HT1080 (cell line): ENCODE results near the gene ASCC3. TPM values are rescaled to one million over a fixed set of nuclear protein-coding genes. Genes with fewer than 3 reads are reported as not detected.
"Not testable (repeated sequence)": the region's sequence is repeated elsewhere in the genome, so short reads cannot be mapped to it uniquely, and the experiment has no call there.

ENCODE experiments used
- DNase-seq: peaks from one replicate; pipeline ENCODE4 v3.0.0-alpha.2; 2015; ENCODE audit warnings: low read depth
- total RNA-seq: library from RNA; depleted of rRNA; stranded (reverse); fragments of >200 nt; shearing (Covaris generic); gene quantifications from 2 replicates; pipeline ENCODE4 v1.2.3, GENCODE V29; 2014

Gene ASCC3
- total RNA-seq, 1 experiment from 2014 or later: 57.6 TPM

- no peak for DNase-seq
These were observed 216.1 kb downstream of the ASCC3 start for GRCh38 chr6:100665041-100665380.

DNA sequence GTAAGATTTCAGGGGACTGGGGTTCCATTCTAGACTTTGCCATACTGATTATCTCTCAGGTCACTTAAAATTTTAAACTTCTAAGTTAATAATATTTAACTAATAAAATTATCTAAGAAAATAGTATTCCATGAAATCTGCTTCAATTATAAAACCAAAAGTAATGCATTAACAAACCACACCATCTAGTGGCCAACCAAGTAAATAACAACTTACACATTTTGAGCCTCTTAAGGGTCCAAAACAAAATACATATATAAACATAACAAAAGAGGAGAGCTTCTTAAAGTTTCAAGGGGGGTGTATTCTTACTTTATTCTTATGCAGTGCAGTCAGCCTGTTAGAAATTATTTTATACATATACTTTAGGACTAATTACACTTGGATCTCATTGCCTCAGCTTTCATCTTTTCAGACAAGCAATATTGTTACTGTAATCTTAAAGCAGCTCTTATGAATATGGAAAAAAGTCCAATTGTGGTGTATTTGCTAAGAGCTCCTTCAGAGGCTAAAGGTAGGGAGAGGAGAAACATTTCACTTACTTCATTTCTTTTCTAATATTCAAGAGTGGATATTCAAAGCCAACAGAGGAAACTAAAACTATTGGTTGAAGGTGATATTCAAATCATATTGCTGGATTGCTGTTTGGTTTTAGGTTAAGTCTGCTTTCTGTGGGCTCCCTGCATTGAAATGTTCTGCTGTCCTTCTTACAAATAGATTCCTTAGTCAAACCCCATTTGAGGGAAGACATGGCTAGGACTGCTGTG lies 216.7 kb downstream of the ASCC3 start:
- DNase-seq: peak; percentile 20

DNA sequence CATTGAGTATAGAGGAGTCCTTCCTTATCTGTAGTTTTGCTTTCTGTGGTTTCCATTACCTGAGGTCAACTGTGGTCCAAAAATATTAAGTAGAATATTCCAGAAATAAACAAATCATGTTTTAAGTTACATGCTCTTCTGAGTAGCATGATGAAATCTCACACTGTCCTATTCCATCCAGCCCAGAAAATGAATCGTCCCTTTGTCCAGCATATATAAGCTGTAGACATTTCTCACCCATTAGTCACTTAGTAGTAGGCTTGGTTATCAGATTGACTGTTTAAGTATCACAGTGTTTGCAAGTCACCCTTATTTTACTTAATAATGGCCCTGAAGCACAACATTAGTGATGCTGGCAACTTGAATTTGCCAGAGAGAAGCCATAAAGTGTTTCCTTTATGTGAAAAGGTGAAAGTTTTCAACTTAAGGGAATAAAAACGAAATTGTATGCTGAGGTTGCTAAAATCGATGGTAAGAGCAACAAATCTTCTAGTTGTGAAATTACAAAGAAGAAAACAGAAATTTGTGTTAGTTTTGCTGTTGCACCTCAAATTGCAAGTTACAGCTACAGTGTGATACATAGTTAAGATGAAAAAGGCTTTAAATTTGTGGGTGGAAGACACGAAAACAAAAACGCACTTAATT lies 217.8 kb downstream of the ASCC3 start:
- peak; percentile 84 for DNase-seq

DNA sequence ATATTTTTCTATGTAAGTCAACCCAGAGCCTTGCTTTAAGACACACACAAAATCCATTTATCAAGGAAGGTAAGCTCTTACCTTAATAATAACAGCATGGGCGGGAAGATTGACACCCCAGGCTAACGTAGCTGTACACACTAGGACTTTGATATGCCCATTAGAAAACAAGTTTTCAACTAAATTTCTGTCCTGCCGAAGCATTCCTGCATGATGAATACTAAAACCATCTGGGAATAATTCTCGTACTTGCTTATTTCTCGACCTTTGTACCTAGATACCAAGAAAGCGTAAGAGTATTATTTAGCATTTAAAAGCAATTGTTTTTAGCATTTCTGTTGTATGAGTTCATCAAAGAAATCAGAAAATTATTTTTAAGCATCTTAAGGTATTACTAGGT lies 218.9 kb downstream of the ASCC3 start:
- no peak for DNase-seq

GRCh38 chr6:100658486-100658885 lies 222.6 kb downstream of the ASCC3 start:
- no peak for DNase-seq

GRCh38 chr6:100657678-100658330 lies 223.3 kb downstream of the ASCC3 start:
- DNase-seq: peak; percentile 15

GRCh38 chr6:100641147-100641546 lies 240.0 kb downstream of the ASCC3 start:
- not testable (repeated sequence) for DNase-seq

- peak; percentile 84 for DNase-seq
These were observed 247.9 kb downstream of the ASCC3 start for GRCh38 chr6:100633096-100633777.

- no peak for DNase-seq
These were observed 250.6 kb downstream of the ASCC3 start for GRCh38 chr6:100630536-100630935.

- no peak for DNase-seq
These were observed 253.0 kb downstream of the ASCC3 start for GRCh38 chr6:100627911-100628758.

GRCh38 chr6:100626721-100627120 lies 254.4 kb downstream of the ASCC3 start:
- DNase-seq: no peak

DNA sequence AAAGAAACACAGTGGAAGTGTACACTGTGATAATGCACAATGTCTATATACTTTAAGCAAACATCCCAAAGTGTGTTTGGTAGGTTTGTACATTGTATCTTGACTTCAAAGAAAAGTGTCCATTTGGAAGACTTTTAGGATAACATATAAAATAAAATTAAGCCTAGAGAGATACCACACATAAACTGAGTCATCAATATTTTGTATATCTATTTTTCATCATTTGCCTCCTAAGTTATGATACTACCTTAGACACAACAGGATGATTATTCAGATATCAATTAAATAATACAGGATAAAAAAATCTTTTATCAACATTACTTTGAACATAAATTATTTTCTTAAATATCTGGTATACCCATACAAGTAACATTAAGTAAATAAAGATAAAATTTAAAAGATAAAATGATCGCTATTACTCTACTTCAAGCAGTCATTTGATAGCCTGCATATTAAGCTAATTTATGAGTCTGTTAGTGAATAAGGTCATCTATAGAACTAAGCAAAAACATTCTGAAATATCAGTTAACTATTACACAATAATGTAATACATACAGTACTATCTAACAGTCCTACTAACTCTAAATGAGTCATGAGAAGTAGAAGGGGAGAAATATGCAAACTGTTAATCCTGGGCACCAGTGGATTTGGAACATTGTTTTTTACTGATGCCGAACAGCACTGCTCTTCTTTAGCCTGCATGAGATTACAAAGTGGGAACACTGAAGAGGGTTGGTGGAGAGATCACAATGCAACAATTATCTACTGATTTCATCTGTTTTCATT lies 258.0 kb downstream of the ASCC3 start:
- peak; percentile 11 for DNase-seq

GRCh38 chr6:100620085-100620840 lies 260.9 kb downstream of the ASCC3 start:
- peak; percentile 92 for DNase-seq

DNA sequence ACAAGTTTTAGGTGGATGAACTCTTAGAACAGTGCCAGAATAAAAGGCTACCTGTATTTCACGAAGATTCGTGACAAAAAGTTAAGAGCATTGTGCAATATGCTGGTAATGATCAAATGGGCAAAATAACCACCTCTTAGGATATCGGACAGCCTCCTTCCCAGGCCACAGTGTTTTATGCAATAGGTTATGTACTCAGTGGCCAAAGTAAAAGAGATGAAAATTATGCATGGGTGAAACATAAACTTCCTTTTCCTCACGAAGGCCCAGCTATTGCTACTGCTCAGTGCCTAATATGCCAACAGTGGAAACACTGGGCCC lies 262.8 kb downstream of the ASCC3 start:
- no peak for DNase-seq

DNA sequence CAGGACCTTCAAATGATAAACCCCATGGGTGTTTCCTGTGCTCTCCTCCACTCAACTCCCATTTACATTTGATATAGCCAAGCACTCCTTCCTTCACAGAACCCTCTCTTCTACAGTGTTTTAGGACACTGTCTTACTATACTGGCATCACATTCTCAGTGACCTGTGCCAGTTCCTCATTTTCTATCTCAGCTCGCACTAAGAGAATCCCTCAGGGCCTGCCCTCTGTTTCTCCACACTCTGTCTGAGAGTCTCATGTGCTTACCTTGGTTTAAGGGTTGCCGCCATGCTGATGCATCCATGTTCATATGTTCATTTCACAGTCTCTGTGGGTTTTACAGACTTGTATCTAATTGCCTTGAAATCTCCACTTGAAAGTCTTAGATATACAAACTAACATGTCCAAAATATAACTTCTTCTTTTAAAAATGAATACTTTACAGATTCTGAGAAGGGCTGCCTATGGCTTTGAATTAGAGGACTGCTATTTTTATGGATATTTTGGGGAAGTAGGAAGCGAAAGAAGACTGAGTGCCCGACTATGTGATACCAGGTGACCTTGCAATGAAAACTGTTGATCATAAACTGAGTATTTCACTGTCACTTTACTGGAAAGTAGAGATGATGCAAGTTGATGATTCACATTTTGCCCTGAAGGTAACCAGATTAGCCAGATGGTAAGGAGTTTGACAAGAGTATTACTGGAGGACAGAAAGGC lies 263.3 kb downstream of the ASCC3 start:
- DNase-seq: peak; percentile 15

DNA sequence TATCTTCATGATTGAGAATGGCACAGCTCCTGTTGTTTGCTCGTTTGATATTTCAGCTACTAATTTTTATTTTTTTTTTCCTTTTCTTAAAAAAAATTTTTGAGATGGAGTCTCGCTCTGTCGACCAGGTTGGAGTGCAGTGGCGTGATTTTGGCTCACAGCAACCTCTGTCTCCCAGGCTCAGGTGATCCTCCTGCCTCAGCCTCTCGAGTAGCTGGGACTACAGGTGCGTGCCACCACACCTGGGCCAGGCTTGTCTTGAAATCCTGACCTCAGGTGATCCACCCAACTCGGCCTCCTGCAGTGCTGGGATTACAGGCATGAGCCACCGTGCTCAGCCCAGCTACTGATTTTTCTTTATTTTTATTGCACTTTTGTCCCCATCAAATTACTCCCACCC lies 266.2 kb downstream of the ASCC3 start:
- DNase-seq: no peak

DNA sequence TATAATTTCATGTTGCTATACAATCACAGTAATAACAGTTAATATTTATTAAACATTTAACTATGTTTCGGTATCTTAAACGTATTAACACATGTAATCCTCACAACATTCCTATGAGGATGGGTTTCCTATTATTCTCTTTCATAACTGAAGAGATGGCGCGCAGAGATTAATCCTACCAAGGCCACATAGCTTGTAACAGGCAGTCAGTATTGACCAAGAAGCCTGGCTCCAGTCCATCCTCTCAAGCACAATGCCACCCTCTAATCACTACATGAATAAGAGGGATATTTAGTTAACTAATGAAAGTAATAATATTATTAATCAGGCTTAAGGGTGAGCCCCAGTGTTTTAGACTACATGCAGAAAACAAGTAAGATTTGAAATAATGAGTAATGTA lies 266.7 kb downstream of the ASCC3 start:
- no peak for DNase-seq

DNA sequence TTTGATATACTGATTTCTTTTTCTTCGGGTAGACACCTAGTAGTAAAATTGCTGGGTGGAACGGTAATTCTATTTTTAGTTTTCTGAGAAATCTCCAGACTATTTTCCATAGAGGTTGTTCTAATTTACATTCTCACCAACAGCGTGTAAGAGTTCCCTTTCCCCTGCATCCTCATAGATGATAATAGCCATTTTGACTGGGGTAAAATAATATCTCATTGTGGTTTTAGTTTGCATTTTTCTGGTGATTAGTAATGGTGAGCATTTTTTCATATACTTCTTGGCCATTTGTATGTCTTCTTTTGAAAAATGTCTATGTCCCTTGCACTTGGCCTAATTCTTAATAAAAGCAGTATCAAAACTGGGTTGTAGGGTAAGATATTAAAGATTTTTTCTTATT lies 267.5 kb downstream of the ASCC3 start:
- no peak for DNase-seq

DNA sequence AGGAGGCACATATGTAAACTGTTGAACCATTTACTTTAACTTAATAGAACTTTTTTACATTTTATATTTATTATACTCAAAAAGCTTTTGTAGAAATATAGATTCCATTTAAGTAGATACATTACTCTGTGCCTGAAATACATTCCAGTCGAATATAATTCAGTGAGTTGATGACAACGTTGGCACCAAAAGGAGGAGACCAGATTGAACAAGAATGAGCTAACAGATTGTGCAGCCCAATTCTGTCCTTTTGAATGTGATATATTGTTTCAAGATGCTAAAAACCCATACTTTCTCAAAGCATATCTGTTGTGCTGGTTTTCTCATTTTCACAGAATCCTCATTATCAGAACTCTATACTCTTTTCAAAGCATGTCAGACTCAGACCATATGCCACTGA lies 269.0 kb downstream of the ASCC3 start:
- no peak for DNase-seq
